GM19455 (cell line): ENCODE results near the gene ZDHHC9.

Experiments
- ATAC-seq: cut with Tn5 transposase; IDR thresholded peaks from one replicate; pipeline ENCODE4 v1.9.1; 2021; ENCODE audit not compliant: unreplicated experiment

Gene ZDHHC9

DNA sequence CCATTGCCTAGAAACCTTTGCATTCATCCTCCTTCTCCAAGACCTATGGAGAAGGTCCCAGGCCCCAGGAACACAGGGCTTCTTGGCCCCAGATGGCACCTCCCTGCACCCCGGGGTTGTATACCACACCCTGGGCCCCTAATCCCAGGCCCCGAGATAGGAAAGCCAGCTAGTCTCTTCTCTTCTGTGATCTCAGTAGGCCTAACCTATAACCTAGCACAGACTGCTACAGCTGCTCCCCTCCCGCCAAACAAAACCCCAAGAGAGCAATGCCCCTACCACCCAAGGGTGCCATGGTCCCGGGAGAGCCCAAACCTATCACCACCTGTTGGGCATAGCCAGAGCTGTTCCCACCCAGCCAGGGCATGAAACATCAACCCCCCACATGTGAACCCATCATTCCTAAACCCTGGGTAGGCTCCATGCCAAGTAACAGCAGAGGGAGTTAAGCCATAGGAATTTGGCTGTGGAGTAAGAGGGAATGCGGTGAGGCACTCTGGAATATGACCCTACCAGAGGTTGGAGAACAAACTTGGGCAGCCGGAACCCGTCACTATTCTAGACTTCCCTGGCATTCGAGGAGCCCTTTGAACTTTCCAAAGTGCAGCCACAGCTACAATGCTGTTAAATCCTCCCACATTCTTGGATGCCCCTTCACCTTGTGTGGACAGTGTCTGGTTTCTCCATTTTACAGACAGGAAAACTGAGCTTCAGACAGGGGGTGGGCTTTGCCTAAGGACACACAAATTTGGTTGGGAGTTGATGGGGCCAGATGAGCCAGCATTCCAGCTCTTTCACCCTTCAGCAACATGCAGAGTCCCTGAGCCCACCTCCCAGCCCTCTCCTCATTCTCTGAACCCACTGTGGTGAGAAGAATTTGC, 74.9 kb downstream of the ZDHHC9 start:
- ATAC-seq, result no peak

DNA sequence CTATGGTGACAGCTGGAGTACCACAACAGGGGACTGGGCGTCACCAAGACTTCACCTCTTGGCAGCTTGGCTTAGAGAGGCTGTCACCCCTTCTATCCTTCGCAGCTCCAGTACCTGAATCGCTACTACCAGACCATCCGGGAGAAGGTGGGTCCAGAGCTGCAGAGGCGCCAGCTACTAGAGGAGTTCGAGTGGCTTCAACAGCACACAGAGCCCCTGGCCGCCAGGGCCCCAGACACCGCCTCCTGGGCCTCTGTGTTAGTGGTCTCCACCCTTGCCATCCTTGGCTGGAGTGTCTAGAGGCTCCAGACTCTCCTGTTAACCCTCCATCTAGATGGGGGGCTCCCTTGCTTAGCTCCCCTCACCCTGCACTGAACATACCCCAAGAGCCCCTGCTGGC, 75.5 kb downstream of the ZDHHC9 start:
- no peak for ATAC-seq

DNA sequence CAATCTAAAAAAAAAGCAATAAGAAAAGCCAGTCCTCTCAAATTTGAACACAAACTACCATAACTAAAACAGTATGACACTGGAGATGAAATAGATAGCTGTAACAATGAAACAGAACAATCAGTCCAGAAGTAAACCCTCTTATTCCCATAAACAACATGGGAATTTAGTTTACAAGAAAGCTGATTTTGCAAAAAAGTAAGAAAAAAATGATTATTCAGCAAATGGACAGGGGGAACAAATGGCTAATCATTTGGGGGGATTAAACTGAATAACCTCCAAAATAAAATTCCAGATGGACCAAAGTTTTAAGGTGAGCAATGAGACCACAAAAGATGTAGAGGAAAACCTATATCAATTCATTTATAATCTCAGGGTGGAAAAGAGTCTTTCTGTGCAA, 80.0 kb downstream of the ZDHHC9 start:
- ATAC-seq, result no peak

DNA sequence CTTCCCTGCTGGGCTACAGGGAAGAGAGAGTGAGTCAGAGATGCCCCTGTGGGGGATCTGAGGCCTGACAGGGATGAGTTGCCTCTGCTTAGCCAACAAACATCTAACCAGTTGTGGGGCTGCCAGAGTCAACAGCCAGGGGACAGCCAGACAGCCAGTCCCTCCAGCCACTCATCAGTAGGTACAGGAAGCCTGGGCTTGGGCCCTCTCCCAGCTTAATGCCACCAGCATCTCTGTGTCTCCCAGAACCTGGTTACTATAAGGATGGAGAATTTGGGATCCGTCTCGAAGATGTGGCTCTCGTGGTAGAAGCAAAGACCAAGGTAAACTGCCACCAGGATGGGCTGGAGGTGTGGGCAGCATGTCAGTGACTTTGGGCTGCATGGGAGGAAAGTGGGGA, 81.2 kb downstream of the ZDHHC9 start:
- no peak for ATAC-seq

DNA sequence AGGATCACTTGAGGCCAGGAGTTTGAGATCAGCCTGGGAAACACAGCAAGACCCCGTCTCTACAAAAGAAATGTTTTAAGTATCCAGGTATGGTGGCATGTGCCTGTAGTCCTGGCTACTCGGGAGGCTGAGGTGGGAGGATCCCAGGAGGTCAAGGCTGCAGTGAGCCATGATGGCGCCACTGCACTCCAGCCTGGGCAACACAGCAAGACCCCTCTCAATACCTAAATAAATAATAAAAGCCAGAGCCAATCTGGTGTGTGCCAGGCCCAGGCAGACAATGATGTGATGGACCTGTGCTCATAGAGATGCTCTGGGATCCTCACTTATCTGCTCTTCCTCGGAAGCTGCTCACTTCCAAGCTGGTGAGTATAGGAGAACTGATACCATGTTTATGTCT, 82.1 kb downstream of the ZDHHC9 start:
- no peak for ATAC-seq

DNA sequence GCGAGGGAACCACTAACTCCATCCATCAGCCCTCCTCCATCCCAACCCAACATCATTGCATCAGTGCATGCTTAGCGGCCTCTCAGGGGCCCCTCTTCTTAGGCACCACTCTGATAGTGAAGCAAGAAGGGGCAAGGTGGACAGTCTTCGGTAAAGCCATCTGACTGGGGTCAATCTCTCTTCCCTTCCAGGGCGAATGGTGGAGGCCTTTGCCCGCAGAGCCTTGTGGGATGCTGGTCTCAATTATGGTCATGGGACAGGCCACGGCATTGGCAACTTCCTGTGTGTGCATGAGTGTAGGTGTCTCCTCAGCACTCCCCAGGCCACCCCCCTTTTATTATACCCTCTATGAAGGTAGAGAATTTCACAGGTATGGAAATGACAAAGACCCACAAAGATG, 82.7 kb downstream of the ZDHHC9 start:
- no peak for ATAC-seq

DNA sequence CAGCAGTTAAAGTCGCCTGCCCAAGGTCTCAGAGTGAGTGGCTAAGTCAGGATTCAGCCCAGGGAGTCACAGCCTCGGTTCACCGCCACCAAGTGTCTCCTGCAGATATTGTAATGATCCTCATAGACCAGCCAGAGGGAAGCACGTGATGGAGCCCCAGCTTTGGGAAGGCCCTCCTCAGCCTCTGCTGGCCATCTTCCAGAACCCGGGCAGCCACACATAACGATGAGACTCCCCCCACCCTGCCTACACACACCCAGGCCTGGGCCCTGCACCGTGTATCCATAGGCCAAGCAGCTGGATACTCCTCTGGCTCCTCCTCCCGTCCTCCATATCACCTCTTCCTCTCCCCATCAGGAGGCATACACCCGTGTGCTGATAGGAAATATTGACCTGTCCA, 83.5 kb downstream of the ZDHHC9 start:
- no peak for ATAC-seq

DNA sequence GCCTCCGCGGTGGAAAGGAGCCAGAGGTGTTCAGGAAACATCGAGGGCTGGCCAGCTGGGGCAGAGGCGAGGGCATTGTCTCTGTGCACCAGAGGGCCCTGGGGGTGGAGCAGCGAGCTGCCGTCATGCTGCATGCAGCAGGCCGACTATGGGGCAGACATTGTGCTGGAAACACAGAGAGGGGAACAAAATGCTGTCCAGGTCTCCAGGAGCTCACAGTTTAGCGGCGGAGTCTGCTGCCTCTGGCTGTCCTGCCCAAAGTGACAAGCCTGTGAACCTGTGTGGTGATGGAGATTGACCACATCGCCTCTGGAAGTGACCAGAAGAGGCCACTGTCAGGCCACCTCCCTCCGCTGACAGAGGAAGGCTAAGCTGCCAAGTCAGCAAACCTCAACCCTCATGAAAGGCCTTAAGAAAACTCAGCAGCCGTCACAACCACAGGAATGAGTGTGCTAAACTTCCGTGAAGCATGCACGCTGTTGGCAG, 84.1 kb downstream of the ZDHHC9 start:
- peak; percentile 41 for ATAC-seq

DNA sequence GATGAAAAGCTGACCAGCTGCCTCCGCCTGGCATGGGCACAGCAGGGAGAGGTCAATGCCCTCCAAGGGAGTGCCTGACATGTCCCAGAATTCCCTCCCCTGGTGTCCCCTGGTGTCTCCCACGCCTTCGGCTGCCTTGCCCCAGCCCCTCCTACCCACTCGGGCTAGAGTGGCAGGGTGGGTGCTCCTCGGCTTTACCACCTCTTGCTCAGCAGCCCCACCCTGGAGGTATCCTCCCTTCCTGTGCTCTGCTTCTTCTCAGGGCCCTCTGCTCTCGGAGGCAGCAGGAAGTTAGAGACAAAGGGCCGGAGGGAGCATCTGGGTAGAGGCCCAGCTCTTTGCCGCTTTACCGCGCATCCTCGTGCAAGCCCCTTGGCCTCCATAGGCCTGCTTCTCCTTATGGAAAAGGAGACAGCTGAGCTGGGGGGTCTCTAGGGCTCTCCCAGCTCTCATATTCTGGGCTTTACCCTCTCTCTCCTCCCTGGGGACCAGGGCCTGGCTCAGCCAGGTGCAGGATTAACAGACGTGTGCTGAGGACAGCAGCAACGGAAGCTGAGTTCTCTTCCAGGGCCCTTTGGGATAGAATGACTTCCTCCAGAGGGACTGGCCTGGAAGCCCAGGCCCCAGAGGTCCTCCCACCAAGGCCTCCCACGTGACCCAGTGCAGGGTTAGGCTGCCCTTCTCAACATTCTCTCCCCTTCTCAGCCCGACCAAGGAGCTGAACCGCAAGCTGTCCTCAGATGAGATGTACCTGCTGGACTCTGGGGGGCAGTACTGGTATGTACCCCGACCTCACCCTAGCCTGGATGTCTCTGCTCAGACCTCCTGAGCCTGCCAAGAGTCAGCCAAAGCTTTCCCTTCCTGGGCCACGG, 87.7 kb downstream of the ZDHHC9 start:
- no peak for ATAC-seq

DNA sequence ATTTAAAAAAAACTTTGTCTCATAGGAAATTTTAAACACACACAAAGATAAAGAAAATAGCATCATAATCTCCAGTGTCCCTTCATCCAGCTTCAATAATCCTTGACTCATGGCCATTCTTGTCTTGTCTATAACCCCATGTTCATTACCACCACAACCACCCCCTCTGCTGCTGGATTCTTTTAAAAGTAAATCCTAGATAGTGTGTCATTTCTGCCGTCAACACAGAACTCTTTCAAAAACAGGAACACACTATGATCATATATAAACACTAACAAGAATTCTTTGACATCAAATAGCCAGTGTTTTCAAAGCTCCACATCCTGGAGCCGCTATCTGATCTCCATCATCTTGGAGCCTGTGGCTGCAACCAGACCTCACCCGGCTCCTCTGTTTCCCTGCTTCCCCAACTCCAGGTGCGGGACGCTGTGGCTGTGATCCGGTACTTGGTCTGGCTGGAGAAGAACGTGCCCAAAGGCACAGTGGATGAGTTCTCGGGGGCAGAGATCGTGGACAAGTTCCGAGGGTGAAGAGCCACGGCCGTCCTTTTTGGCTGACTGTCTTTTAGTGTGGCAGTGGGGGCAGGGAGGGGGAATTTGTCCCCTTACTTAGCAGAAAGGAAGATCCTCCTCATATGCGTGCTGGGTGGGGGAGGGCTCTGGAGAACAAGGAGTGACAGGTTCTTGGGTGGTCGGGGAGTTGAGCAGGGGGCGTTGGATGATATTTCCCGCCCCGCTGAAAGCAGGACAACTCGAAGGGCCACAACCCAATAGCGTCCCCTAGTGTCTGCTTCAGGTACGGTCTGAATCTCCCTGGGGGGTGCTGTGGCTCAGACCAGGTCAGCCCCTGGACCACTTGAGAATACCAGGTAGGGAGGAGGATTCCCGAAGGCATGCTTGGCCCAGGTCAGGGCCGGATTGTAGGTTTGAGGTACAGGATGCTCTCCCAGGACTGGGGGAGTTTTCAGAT, 89.3 kb downstream of the ZDHHC9 start:
- no peak for ATAC-seq
